ENCODE results near the gene TCF19.

TCF19 gene

GRCh38 chr6:31156641-31157040 is 1.7 kb upstream of the TCF19 start:
- ATAC-seq: no peak
- TF ChIP-seq ARNTL (CRISPR knock-in tag; IDR thresholded peaks at IDR 0.05; ENCODE audit: borderline replicate concordance, low read depth) (no peak), OSR1 (CRISPR knock-in tag; IDR thresholded peaks at IDR 0.05) (no peak), PPARA (CRISPR knock-in tag; IDR thresholded peaks at IDR 0.05; ENCODE audit: borderline replicate concordance) (no peak), CREB5 (CRISPR knock-in tag; IDR thresholded peaks at IDR 0.05; ENCODE audit: low read depth) (no peak), CSRNP3 (CRISPR knock-in tag; IDR thresholded peaks at IDR 0.05) (no peak), ESRRG (CRISPR knock-in tag; IDR thresholded peaks at IDR 0.05) (no peak), CSDC2 (CRISPR knock-in tag; IDR thresholded peaks at IDR 0.05) (no peak), RARB (CRISPR knock-in tag; IDR thresholded peaks at IDR 0.05) (no peak), SNAI2 (CRISPR knock-in tag; IDR thresholded peaks at IDR 0.05) (no peak), ZNF565 (CRISPR knock-in tag; conservative IDR thresholded peaks at IDR 0.05; ENCODE audit: low read depth) (no peak), GLIS3 (CRISPR knock-in tag; IDR thresholded peaks at IDR 0.05) (no peak), TOX (CRISPR knock-in tag; IDR thresholded peaks at IDR 0.05; ENCODE audit: borderline replicate concordance) (no peak), BACH2 (CRISPR knock-in tag; IDR thresholded peaks at IDR 0.05; ENCODE audit: borderline replicate concordance) (no peak), TCF4 (CRISPR knock-in tag; IDR thresholded peaks at IDR 0.05; ENCODE audit: borderline replicate concordance) (no peak), TSHZ2 (CRISPR knock-in tag; IDR thresholded peaks at IDR 0.05) (no peak), ZFP30 (CRISPR knock-in tag; IDR thresholded peaks at IDR 0.05) (no peak)

GRCh38 chr6:31157513-31158139 is 763 bp upstream of the TCF19 start, which contains the start of gene CCHCR1:
CCHCR1 (minus strand) TSS chr6:31157802; CDS start chr6:31157600, 202 bp downstream.
- peak; percentile 52 for ATAC-seq
- no peak for TF ChIP-seq BACH2 (CRISPR knock-in tag; IDR thresholded peaks at IDR 0.05; ENCODE audit: borderline replicate concordance)
- TF ChIP-seq PATZ1 (CRISPR knock-in tag; IDR thresholded peaks at IDR 0.05; ENCODE audit: borderline replicate concordance): no peak
- TF ChIP-seq TCF4 (CRISPR knock-in tag; IDR thresholded peaks at IDR 0.05; ENCODE audit: borderline replicate concordance): no peak
- no peak for TF ChIP-seq ZNF70 (CRISPR knock-in tag; IDR thresholded peaks at IDR 0.05)
- no peak for TF ChIP-seq ZC3H10 (CRISPR knock-in tag; IDR thresholded peaks at IDR 0.05)
- no peak for TF ChIP-seq ISL1 (CRISPR knock-in tag; IDR thresholded peaks at IDR 0.05)
- no peak for TF ChIP-seq TSHZ2 (CRISPR knock-in tag; IDR thresholded peaks at IDR 0.05)
- no peak for TF ChIP-seq GLIS3 (CRISPR knock-in tag; IDR thresholded peaks at IDR 0.05)
- TF ChIP-seq RARB (CRISPR knock-in tag; IDR thresholded peaks at IDR 0.05): no peak
- no peak for TF ChIP-seq ZNF8 (CRISPR knock-in tag; IDR thresholded peaks at IDR 0.05)
- TF ChIP-seq ZFP30 (CRISPR knock-in tag; IDR thresholded peaks at IDR 0.05): no peak
- TF ChIP-seq SNAI2 (CRISPR knock-in tag; IDR thresholded peaks at IDR 0.05): no peak
- no peak for TF ChIP-seq ZNF565 (CRISPR knock-in tag; conservative IDR thresholded peaks at IDR 0.05; ENCODE audit: low read depth)
- no peak for TF ChIP-seq OSR1 (CRISPR knock-in tag; IDR thresholded peaks at IDR 0.05)

Data from SK-N-SH treated with all-trans-retinoic acid at 6 μM for 48 hours (cell line).